ENCODE data around the gene DCST2. TPM values are rescaled to one million over a fixed set of nuclear protein-coding genes. Genes with fewer than 3 reads are reported as not detected.

The DCST2 gene
- total and polyA plus RNA-seq, 7 donors, result 0.04 to 0.56 (median 0.19) TPM; not detected in 2

- Histone ChIP-seq H3K27ac (peak overlapping the region; percentile 94), H3K4me3 (peak overlapping the region; percentile 78), H3K27me3 (ENCODE audit: insufficient read depth in 3 of 3, low read length in 2 of 3) (no peaks in the 10 kb centered on the region), H3K9me3 (no peaks in the 10 kb centered on the region), H3K4me1 (peaks cover 51% of the 10 kb centered on the region), H3K36me3 (ENCODE audit: insufficient read depth in 1 of 2, low read depth in 1 of 2) (no peaks in the 10 kb centered on the region)
- ATAC-seq (peak; percentile 4 to 29 (median 18)), DNase-seq (peak; percentile 76 to 87)
- intact Hi-C loops (cut with DNase I), result no loop called here
- TF ChIP-seq, protein P1, sequence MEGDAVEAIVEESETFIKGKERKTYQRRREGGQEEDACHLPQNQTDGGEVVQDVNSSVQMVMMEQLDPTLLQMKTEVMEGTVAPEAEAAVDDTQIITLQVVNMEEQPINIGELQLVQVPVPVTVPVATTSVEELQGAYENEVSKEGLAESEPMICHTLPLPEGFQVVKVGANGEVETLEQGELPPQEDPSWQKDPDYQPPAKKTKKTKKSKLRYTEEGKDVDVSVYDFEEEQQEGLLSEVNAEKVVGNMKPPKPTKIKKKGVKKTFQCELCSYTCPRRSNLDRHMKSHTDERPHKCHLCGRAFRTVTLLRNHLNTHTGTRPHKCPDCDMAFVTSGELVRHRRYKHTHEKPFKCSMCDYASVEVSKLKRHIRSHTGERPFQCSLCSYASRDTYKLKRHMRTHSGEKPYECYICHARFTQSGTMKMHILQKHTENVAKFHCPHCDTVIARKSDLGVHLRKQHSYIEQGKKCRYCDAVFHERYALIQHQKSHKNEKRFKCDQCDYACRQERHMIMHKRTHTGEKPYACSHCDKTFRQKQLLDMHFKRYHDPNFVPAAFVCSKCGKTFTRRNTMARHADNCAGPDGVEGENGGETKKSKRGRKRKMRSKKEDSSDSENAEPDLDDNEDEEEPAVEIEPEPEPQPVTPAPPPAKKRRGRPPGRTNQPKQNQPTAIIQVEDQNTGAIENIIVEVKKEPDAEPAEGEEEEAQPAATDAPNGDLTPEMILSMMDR (IDR thresholded peaks at IDR 0.05), result no peak
- WGBS, 3 donors, result 31 to 33% (median 32%) methylated on average over 14 to 17 of the region's 17 CpGs
Measured at GRCh38 chr1:155005076-155006011, 28.2 kb downstream of the DCST2 start.

DNA sequence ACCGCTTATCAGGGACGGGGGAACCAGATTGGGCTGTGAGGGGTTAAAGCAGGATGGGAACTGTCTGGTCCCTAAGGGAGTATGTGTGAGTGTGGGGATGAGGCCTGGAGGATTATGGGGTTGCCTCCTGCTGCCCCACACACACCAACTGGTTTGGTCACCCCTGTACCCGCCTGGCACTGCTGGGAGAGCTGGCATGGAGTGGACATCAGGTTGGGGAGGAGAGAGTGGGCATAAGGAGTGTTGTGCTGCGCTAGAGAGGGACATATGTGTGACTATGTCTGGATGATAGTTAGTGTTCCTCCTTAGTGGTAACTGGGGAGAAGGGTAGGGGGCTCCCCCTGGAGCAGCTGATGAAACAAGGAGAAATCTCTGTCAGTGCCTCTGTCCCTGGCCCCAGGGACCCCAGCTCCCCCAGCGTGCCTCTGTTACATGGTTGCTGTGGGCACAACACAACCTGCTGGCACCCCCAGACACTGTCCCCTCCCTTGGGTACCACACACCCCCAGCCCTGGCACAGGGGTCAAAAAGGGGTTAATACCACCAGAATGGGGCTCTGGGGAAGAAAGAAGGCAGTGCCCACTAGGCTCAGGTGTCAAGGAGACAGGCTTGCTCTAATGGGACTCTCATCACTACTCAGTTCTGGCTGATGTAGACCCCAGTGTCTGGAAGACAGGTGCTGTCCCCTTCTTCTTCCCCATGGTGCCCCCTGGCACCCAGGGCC is 29.1 kb downstream of the DCST2 start:
- ATAC-seq (no peak), DNase-seq (no peak)
- TF ChIP-seq, protein P1 (IDR thresholded peaks at IDR 0.05), result no peak
- Histone ChIP-seq H3K27ac (peak overlapping the region; percentile 94), H3K4me3 (peak overlapping the region; percentile 78), H3K27me3 (ENCODE audit: insufficient read depth in 3 of 3, low read length in 2 of 3) (no peaks in the 10 kb centered on the region), H3K9me3 (no peaks in the 10 kb centered on the region), H3K4me1 (peaks cover 57% of the 10 kb centered on the region), H3K36me3 (ENCODE audit: insufficient read depth in 1 of 2, low read depth in 1 of 2) (no peaks in the 10 kb centered on the region)
- intact Hi-C loops (cut with DNase I), result loop anchor here in 1 of 2 donors (5.0 kb wide), 1 partner anchor 42 kb away; the partner anchor contains the start of gene PYGO2
- 23 to 43% (median 26%) methylated on average over 5 of the region's 5 CpGs for WGBS, 3 donors

DNA sequence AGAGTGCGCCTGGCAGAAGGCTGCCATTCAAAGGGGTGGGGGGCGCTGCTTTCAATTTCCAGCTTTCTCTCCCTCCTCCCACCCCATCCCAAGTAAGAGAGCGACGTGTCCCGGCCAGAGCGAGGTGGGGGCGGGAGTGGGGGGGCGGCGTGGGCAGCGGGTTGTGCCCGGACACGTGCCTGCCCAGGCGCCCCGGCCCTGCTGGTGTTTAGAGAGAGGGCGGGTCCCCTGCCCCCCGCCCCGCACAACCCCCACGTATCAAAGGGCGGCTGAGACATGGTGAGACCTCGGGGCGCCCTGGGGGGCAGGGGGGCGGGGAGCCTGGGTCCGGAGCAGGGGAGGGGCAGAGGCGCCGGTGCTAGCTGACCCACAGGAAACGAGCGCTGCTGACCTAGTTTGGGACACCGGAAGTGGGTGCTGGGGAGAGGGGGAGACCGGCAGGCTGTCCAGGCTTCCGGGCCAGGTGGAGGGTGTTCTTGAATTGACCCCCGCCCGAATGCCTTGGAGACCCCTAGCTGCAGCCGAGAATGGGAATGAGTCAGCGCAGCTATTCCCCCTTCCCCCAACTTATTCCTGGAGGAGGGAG is 29.7 kb downstream of the DCST2 start:
- 0 to 1% (median 1%) methylated on average over 30 to 34 of the region's 34 CpGs for WGBS, 3 donors
- H3K27ac ChIP-seq, result peak overlapping the region; percentile 94
- peak; percentile 86 to 91 for DNase-seq
- intact Hi-C loops (cut with DNase I), result loop anchor here (2.0 to 5.0 kb wide), 3 partner anchors 13 to 42 kb away; partner anchors contain the start of genes CKS1B (in 1 of the 2) and PYGO2 (in 1 of the 2)
- peak overlapping the region; percentile 78 for H3K4me3 ChIP-seq
- no peaks in the 10 kb centered on the region for H3K36me3 ChIP-seq (ENCODE audit: insufficient read depth in 1 of 2, low read depth in 1 of 2)
- peak; percentile 37 to 39 (median 38) for ATAC-seq
- peaks cover 58% of the 10 kb centered on the region for H3K4me1 ChIP-seq
- TF ChIP-seq, protein P1 (IDR thresholded peaks at IDR 0.05), result no peak
- H3K27me3 ChIP-seq (ENCODE audit: insufficient read depth in 3 of 3, low read length in 2 of 3), result no peaks in the 10 kb centered on the region
- H3K9me3 ChIP-seq, result no peaks in the 10 kb centered on the region

- Histone ChIP-seq H3K27me3 (ENCODE audit: insufficient read depth in 3 of 3, low read length in 2 of 3) (no peaks in the 10 kb centered on the region), H3K36me3 (ENCODE audit: insufficient read depth in 1 of 2, low read depth in 1 of 2) (no peaks in the 10 kb centered on the region), H3K27ac (peak overlapping the region; percentile 94), H3K9me3 (no peaks in the 10 kb centered on the region), H3K4me1 (peaks cover 52% of the 10 kb centered on the region), H3K4me3 (peak overlapping the region; percentile 78)
- peak; percentile 56 to 77 for DNase-seq
- no peak for ATAC-seq
- 0 to 1% (median 1%) methylated on average over 34 to 37 of the region's 37 CpGs for WGBS, 3 donors
- intact Hi-C loops (cut with DNase I), result loop anchor here (2.0 to 5.0 kb wide), 3 partner anchors 14 to 41 kb away; partner anchors contain the start of genes CKS1B (in 1 of the 2) and PYGO2 (in 1 of the 2)
- TF ChIP-seq, protein P1 (IDR thresholded peaks at IDR 0.05), result no peak
Measured at GRCh38 chr1:155003227-155003765, 30.3 kb downstream of the DCST2 start.

Measured in psoas muscle (tissue), 8 donors.